Astrocyte (in vitro differentiated cells and primary cell): Measurements from ENCODE around the gene TRIM14.
"Not testable (repeated sequence)": the region's sequence is repeated elsewhere in the genome, so short reads cannot be mapped to it uniquely, and the experiment has no call there.

Experiments used
- CTCF ChIP-seq: IDR thresholded peaks from 2 replicates; pipeline ENCODE4 v1.5.1; 2011; ENCODE audit warnings: low read depth, mild to moderate bottlenecking, inconsistent platforms, low read length, moderate library complexity; ENCODE audit not compliant: insufficient read depth
- EZH2 ChIP-seq: IDR thresholded peaks from 2 replicates; pipeline ENCODE4 v1.6.1; 2012; ENCODE audit warnings: mild to moderate bottlenecking, low read length, inconsistent platforms; ENCODE audit not compliant: insufficient read depth

GRCh38 chr9:98090674-98091073, 28.3 kb downstream of the TRIM14 start:
- not testable (repeated sequence) for TF ChIP-seq CTCF, EZH2
